Ovary (tissue), 3 donors: ENCODE measurements around the gene WDR6.

Source experiments
- EP300 ChIP-seq: sonication (generic); formaldehyde crosslinking; IDR thresholded peaks from one replicate; pipeline ENCODE4 v1.6.1; 2017; ENCODE audit warnings: antibody characterized with exemption
- POLR2A ChIP-seq: fragments of 450-650 bp; IDR thresholded peaks from one replicate; pipeline ENCODE4 v1.6.1; 2017; ENCODE audit warnings: antibody characterized with exemption, mild to moderate bottlenecking, moderate library complexity
- TF ChIP-seq, protein P1 (sequence below), 3 donors: fragments of 450-650 bp in 2 of 3; fragments of 200-600 bp in 1 of 3; IDR thresholded peaks; one replicate each; pipeline versions ENCODE4 v1.5.1 to v1.8.0; 2016 to 2022; ENCODE audit warnings: antibody characterized with exemption in 3 of 3, mild to moderate bottlenecking in 1 of 3
- donor health status: DM: no; HTN: no; CAD: no.

DNA sequence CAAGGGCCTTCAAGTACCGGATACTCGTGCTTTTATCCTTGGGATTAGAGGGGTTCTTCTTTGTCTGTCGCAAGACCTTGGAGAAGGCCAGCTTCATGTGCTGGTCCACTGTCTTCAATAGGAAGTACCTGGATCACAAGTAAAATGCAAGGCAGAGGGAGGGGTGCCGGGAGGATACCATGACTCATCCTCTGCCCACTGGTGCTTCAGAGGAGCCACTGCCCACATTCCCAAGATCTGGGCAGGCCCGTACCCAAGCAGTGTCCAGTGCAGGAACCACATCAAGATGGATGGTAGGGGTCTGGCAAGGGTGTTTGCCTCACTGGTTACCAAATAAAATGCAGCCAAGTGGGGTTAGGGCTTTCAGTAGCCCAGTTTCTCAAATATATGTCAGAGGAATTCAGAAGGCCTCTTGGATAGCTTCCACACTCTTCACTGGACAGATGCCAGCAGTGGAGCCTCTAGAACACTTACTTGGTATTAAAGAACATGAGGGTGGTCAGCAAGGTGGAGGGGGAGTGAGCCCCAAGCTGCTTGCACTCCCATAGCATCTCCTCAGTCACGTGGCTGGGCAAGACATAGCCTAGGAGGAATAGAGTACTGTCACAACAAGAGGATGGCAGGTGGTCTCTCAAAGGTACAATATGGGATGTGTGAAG is 25.6 kb downstream of the WDR6 start:
- TF ChIP-seq, protein P1, sequence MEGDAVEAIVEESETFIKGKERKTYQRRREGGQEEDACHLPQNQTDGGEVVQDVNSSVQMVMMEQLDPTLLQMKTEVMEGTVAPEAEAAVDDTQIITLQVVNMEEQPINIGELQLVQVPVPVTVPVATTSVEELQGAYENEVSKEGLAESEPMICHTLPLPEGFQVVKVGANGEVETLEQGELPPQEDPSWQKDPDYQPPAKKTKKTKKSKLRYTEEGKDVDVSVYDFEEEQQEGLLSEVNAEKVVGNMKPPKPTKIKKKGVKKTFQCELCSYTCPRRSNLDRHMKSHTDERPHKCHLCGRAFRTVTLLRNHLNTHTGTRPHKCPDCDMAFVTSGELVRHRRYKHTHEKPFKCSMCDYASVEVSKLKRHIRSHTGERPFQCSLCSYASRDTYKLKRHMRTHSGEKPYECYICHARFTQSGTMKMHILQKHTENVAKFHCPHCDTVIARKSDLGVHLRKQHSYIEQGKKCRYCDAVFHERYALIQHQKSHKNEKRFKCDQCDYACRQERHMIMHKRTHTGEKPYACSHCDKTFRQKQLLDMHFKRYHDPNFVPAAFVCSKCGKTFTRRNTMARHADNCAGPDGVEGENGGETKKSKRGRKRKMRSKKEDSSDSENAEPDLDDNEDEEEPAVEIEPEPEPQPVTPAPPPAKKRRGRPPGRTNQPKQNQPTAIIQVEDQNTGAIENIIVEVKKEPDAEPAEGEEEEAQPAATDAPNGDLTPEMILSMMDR (IDR thresholded peaks at IDR 0.05) = no peak
- no peak for TF ChIP-seq POLR2A
- no peak for TF ChIP-seq EP300
